Omental fat pad (tissue), 4 donors: ENCODE data around the gene ACTG2. TPM values are rescaled to one million over a fixed set of nuclear protein-coding genes. Genes with fewer than 3 reads are reported as not detected.
"Not testable (repeated sequence)": the region's sequence is repeated elsewhere in the genome, so short reads cannot be mapped to it uniquely, and the experiment has no call there.

ENCODE experiments used
- ATAC-seq: fragments of 150-250 bp; one replicate; pipeline ENCODE4 v1.9.1; 2016; ENCODE audit warnings: mild to moderate bottlenecking, moderate library complexity; ENCODE audit not compliant: low FRiP score
- DNase-seq: peaks from one replicate; pipeline ENCODE4 v3.0.0-alpha.2; 2019; ENCODE audit warnings: low spot score
- total RNA-seq, 4 donors: library from RNA; depleted of rRNA; stranded (reverse); fragments of >200 nt; gene quantifications; one replicate each; pipeline ENCODE4 v1.1.0, GENCODE V29; 2016
- TF ChIP-seq, protein P1 (sequence below), 3 donors: fragments of 450-650 bp; IDR thresholded peaks; one replicate each; pipeline ENCODE4 v1.5.1; 2016 to 2017; ENCODE audit warnings: antibody characterized with exemption in 3 of 3, mild to moderate bottlenecking in 3 of 3, moderate library complexity in 2 of 3

Gene ACTG2
- total RNA-seq, 4 donors from 2014 or later = 3.7 to 56.6 (median 7.4) TPM

DNA sequence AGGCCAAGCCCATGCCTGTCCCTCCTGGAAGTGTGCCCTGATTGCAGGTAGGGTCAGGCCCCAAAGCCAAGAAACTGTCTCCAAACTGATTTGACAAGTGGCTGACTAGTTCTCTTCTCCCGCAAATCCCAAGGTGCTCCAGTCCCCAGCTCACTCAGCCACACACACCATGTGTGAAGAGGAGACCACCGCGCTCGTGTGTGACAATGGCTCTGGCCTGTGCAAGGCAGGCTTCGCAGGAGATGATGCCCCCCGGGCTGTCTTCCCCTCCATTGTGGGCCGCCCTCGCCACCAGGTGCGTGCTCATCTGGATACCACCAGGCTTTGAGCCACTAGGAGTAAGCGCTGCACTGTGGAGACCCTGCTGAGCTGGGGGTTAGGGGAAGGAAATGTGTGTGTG is 8.3 kb downstream of the ACTG2 start:
- ATAC-seq = no peak
- TF ChIP-seq, protein P1, sequence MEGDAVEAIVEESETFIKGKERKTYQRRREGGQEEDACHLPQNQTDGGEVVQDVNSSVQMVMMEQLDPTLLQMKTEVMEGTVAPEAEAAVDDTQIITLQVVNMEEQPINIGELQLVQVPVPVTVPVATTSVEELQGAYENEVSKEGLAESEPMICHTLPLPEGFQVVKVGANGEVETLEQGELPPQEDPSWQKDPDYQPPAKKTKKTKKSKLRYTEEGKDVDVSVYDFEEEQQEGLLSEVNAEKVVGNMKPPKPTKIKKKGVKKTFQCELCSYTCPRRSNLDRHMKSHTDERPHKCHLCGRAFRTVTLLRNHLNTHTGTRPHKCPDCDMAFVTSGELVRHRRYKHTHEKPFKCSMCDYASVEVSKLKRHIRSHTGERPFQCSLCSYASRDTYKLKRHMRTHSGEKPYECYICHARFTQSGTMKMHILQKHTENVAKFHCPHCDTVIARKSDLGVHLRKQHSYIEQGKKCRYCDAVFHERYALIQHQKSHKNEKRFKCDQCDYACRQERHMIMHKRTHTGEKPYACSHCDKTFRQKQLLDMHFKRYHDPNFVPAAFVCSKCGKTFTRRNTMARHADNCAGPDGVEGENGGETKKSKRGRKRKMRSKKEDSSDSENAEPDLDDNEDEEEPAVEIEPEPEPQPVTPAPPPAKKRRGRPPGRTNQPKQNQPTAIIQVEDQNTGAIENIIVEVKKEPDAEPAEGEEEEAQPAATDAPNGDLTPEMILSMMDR (IDR thresholded peaks at IDR 0.05) = no peak
- no peak for DNase-seq

DNA sequence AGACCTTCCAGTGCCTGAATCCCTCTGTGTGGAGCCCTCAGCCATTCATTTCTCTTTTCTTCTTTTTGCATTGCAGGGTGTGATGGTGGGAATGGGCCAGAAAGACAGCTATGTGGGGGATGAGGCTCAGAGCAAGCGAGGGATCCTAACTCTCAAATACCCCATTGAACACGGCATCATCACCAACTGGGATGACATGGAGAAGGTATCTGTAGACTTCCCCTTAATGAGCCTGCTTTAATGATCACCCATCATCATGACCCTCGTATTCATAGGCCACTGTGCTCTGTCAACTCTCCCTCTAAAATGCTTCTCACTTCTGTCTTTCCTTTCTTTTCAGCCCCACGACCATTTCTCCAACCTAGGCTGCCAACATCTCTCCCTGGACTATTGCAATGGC is 9.5 kb downstream of the ACTG2 start:
- DNase-seq = no peak
- ATAC-seq = no peak
- TF ChIP-seq, protein P1 (IDR thresholded peaks at IDR 0.05) = no peak

DNA sequence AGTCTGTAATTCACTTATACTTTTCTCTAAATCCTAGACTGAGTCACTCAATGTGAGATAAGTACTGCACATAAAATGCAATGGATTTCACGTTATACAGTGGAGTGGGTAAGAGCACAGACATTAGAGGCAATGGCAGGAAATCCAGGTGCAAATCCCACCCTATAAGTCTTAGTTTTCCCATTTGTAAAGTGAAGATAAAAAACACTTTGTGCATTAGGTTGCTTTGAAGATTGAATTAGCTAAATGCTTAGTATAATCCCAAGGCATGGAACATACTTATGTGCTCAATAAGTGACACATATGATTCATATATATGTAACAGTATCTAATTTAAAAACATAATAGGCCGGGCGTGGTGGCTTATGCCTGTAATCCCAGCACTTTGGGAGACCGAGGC is 10.5 kb downstream of the ACTG2 start:
- ATAC-seq = no peak
- TF ChIP-seq, protein P1 (IDR thresholded peaks at IDR 0.05) = no peak
- no peak for DNase-seq

DNA sequence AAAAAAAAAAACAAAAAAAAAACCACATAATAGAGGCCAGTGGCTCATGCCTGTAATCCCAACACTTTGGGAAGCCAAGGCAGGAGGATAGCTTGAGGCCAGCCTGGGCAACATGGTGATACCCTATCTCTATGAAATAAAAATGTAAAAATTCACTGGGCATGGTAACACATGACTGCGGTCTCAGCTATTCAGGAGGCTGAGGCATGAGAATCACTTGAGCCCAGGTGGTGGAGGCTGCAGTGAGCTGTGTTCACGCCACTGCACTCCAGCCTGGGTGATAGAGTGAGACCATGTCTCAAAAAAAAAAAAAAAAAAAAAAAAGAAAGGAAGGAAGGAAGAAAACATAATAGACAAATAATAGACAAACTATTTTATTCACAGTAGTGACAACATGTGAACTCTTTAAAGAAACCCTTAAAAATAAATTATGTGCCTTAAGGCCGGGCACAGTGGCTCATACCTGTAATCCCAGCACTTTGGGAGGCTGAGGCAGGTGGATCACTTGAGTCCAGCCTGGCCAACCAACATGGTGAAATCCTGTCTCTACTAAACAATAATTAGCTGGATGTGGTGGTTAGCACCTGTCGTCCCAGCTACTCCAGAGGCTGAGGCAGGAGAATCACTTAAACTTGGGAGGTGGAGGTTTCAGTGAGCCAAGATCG is 11.3 kb downstream of the ACTG2 start:
- DNase-seq, ATAC-seq: not testable (repeated sequence)

DNA sequence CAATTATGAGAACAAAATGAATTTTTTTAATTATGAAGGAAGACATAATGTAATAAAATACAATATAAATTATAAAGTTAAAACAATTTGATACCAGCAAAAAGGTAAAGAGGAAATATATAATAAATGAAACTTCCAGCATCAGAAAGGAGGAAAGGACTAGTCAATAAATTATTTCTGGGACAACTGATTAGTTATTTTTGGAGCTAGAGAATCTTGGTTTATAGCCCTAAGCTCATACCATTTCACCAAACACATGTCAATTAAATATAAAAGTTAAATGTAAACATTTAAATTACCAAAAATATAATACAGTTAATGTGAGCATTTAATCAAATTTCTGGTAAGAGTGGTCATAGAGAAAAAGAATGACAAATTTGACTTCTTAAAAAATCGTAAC is 12.1 kb downstream of the ACTG2 start:
- TF ChIP-seq, protein P1 (IDR thresholded peaks at IDR 0.05) = no peak
- DNase-seq = no peak

DNA sequence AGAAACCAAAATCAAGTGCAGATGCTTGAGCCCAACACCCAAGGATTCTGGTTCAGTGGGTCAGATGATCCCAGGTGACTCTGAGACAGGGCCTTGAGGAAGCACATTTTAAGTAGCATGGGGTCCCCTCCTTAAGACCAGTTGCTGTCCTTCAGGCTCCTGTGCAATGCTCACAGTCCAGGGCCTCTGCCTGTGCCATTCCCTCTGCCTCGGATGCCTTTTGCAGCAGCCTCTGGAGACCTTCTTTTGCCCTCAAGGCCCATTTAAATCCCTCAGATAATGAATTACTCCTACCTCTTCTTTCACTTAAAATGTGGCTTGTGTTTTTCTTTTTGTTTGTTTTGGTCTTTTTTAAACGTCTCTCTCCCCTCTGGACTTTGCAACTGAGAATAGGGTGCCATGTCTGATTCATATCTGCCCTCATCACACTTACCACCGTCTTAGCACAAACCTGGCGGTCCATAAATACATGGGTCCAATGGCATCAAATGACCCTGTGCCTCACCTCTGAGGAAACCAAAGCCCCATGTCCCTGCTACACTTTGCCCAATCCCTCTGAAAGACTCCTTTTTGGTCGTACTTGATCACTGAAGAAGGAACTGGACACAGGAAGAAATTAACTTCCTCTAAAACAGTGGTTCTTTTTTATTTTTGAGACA is 14.2 kb downstream of the ACTG2 start:
- TF ChIP-seq, protein P1 (IDR thresholded peaks at IDR 0.05) = no peak
- DNase-seq (no peak), ATAC-seq (no peak)

More for the DNA sequence above, 12.1 kb downstream of the ACTG2 start:
- ATAC-seq = no peak

DNA sequence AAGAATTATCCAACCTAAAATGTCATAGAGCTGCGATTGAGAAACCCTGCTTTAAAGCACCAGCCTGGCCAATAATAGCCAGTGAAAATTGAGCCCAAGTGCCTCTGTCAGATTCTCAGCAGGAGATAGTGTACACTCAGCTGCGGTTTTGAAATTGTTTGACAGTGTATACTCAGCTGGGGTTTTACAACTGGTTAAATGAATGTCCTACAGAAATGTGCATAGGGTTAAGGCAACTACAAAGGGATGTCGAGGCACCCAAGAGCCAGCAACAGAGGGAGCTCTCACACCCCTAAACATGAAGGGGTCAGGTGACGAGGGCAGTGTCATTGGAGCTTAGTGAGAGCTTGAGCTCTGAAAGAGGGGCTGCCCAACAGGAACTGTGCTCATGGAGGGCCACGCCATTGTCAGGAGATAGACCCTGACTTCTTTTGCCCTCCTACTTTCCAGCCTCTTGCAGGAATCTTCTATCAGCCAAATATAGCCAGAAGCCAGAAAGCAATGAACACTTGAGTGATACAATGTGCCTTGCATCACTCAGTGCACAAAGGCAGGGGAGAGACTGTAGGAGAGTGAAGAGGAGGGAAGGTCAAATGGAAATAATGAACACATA is 15.1 kb downstream of the ACTG2 start:
- DNase-seq (no peak), ATAC-seq (no peak)
- TF ChIP-seq, protein P1 (IDR thresholded peaks at IDR 0.05) = no peak
